Ishikawa (cell line): ENCODE data around the gene PDE10A.

Experiments
- CEBPB ChIP-seq: IDR thresholded peaks from 2 replicates; pipeline ENCODE4 v1.6.1; 2012
- CREB1 ChIP-seq: IDR thresholded peaks from 2 replicates; pipeline ENCODE4 v1.6.1; 2012; ENCODE audit warnings: low read depth
- EGR1 ChIP-seq: IDR thresholded peaks from 2 replicates; pipeline ENCODE4 v1.6.1; 2012
- EP300 ChIP-seq: IDR thresholded peaks from 2 replicates; pipeline ENCODE4 v1.6.1; 2012; ENCODE audit warnings: borderline replicate concordance
- FOXM1 ChIP-seq: IDR thresholded peaks from 2 replicates; pipeline ENCODE4 v1.6.1; 2012; ENCODE audit warnings: low read depth, borderline replicate concordance
- MAX ChIP-seq: IDR thresholded peaks from 2 replicates; pipeline ENCODE4 v1.6.1; 2012
- RAD21 ChIP-seq: IDR thresholded peaks from 2 replicates; pipeline ENCODE4 v1.6.1; 2012; ENCODE audit warnings: low read depth
- REST ChIP-seq: IDR thresholded peaks from 2 replicates; pipeline ENCODE4 v1.6.1; 2012; ENCODE audit warnings: low read depth, mild to moderate bottlenecking
- TAF1 ChIP-seq: IDR thresholded peaks from 2 replicates; pipeline ENCODE4 v1.6.1; 2012; ENCODE audit warnings: low read depth, mild to moderate bottlenecking
- TCF12 ChIP-seq: IDR thresholded peaks from 2 replicates; pipeline ENCODE4 v1.6.1; 2012; ENCODE audit warnings: low read depth
- USF1 ChIP-seq: IDR thresholded peaks from 2 replicates; pipeline ENCODE4 v1.6.1; 2012
- ZBTB7A ChIP-seq: IDR thresholded peaks from 2 replicates; pipeline ENCODE4 v1.6.1; 2012; ENCODE audit warnings: low read depth

- TF ChIP-seq RAD21 (no peak), CREB1 (no peak), FOXM1 (no peak), MAX (no peak), EP300 (no peak), TCF12 (no peak), TAF1 (no peak), ZBTB7A (no peak), USF1 (no peak), EGR1 (no peak), CEBPB (no peak), REST (no peak)
Observed at GRCh38 chr6:165707067-165707853, 44.2 kb upstream of the PDE10A start.
